Neural cell (in vitro differentiated cells): Measurements from ENCODE around the gene SSBP2. TPM values are rescaled to one million over a fixed set of nuclear protein-coding genes. Genes with fewer than 3 reads are reported as not detected.

Source experiments
- H2AFZ ChIP-seq: fragments of 200-600, 300-800 bp; sonication (generic), shearing (Covaris generic); 2 replicates; pipeline ENCODE4 v1.6.0; 2014; ENCODE audit warnings: low read depth, mild to moderate bottlenecking, antibody characterized with exemption, low read length, moderate library complexity
- H3F3A ChIP-seq: fragments of 200-600 bp; shearing (Covaris generic); 2 replicates; pipeline ENCODE4 v1.6.1; 2016; ENCODE audit warnings: mild to moderate bottlenecking, moderate library complexity, mixed read lengths, antibody characterized with exemption, low read length; ENCODE audit not compliant: insufficient read depth, poor library complexity, severe bottlenecking
- H3K27ac ChIP-seq: fragments of 200-600, 300-800 bp; sonication (generic), shearing (Covaris generic); 2 replicates; pipeline ENCODE4 v1.5.1; 2014; ENCODE audit warnings: mild to moderate bottlenecking, low read length, moderate library complexity
- H3K27me3 ChIP-seq: fragments of 300-800, 200-600 bp; sonication (generic), shearing (Covaris generic); 2 replicates; pipeline ENCODE4 v1.6.0; 2014; ENCODE audit warnings: mild to moderate bottlenecking, low read depth, low read length, moderate library complexity; ENCODE audit not compliant: insufficient read depth
- H3K36me3 ChIP-seq: fragments of 300-800, 200-600 bp; sonication (generic), shearing (Covaris generic); 2 replicates; pipeline ENCODE4 v1.5.1; 2014; ENCODE audit warnings: mild to moderate bottlenecking, antibody characterized with exemption, low read length, moderate library complexity; ENCODE audit not compliant: insufficient read depth
- H3K4me2 ChIP-seq: fragments of 300-800, 200-600 bp; sonication (generic), shearing (Covaris generic); 2 replicates; pipeline ENCODE4 v1.6.0; 2014; ENCODE audit warnings: mild to moderate bottlenecking, low read length
- H3K4me3 ChIP-seq: fragments of 300-800, 200-600 bp; sonication (generic), shearing (Covaris generic); 2 replicates; pipeline ENCODE4 v1.5.1; 2014; ENCODE audit warnings: mild to moderate bottlenecking, low read length, moderate library complexity
- H3K79me2 ChIP-seq: fragments of 200-600 bp; shearing (Covaris generic); replicated peaks from 2 replicates; pipeline ENCODE4 v1.6.0; 2014; ENCODE audit warnings: mild to moderate bottlenecking, low read length, moderate library complexity; ENCODE audit not compliant: insufficient read depth
- H3K9ac ChIP-seq: fragments of 300-800, 200-600 bp; sonication (generic), shearing (Covaris generic); 2 replicates; pipeline ENCODE4 v1.6.1; 2016; ENCODE audit warnings: mild to moderate bottlenecking, low read length, mixed read lengths
- H3K9me2 ChIP-seq: fragments of 200-600 bp; shearing (Covaris generic); 2 replicates; pipeline ENCODE4 v1.6.1; 2016; ENCODE audit warnings: mild to moderate bottlenecking, low read length, mixed read lengths; ENCODE audit not compliant: insufficient read depth
- H3K9me3 ChIP-seq: fragments of 200-600, 300-800 bp; sonication (generic), shearing (Covaris generic); 2 replicates; pipeline ENCODE4 v1.6.1; 2016; ENCODE audit warnings: mild to moderate bottlenecking, mixed run types, low read length, moderate library complexity, mixed read lengths
- H4K20me1 ChIP-seq: fragments of 200-600 bp; shearing (Covaris generic); 2 replicates; pipeline ENCODE4 v1.6.1; 2016; ENCODE audit warnings: mild to moderate bottlenecking, mixed run types; ENCODE audit not compliant: insufficient read depth
- CTCF ChIP-seq: fragments of 450-650 bp; IDR thresholded peaks from 2 replicates; pipeline ENCODE4 v1.5.1; 2014; ENCODE audit warnings: antibody characterized with exemption, mild to moderate bottlenecking, moderate library complexity; ENCODE audit not compliant: poor library complexity, severe bottlenecking
- EP300 ChIP-seq: fragments of 450-650 bp; conservative IDR thresholded peaks from 2 replicates; pipeline ENCODE4 v1.6.1; 2014; ENCODE audit warnings: antibody characterized with exemption, mild to moderate bottlenecking, moderate library complexity; ENCODE audit not compliant: poor library complexity, severe bottlenecking
- EZH2 ChIP-seq: fragments of 200-600, 300-800 bp; shearing (Covaris generic), sonication (generic); IDR thresholded peaks from 2 replicates; pipeline ENCODE4 v1.6.1; 2014; ENCODE audit warnings: antibody characterized with exemption, low read length, borderline replicate concordance, mild to moderate bottlenecking; ENCODE audit not compliant: insufficient read depth, poor library complexity, severe bottlenecking
- MXI1 ChIP-seq: fragments of 450-650 bp; conservative IDR thresholded peaks from 2 replicates; pipeline ENCODE4 v1.6.1; 2014; ENCODE audit warnings: antibody characterized with exemption, mild to moderate bottlenecking; ENCODE audit not compliant: poor library complexity, severe bottlenecking
- POLR2AphosphoS5 ChIP-seq: IDR thresholded peaks from 2 replicates; pipeline ENCODE4 v1.6.1; 2012
- RAD21 ChIP-seq: fragments of 450-650 bp; conservative IDR thresholded peaks from 2 replicates; pipeline ENCODE4 v1.6.1; 2014; ENCODE audit warnings: antibody characterized with exemption, mild to moderate bottlenecking, moderate library complexity
- REST ChIP-seq: IDR thresholded peaks from 2 replicates; pipeline ENCODE4 v1.6.1; 2012; ENCODE audit warnings: borderline replicate concordance
- SMC3 ChIP-seq: fragments of 450-650 bp; conservative IDR thresholded peaks from 2 replicates; pipeline ENCODE4 v1.6.1; 2014; ENCODE audit warnings: antibody characterized with exemption, mild to moderate bottlenecking, moderate library complexity; ENCODE audit not compliant: poor library complexity
- TAF1 ChIP-seq: IDR thresholded peaks from 2 replicates; pipeline ENCODE4 v1.6.1; 2012; ENCODE audit warnings: low read depth
- polyA plus RNA-seq: library from polyadenylated mRNA; depleted of rRNA; stranded (reverse); fragments of >200 nt; gene quantifications from 2 replicates; pipeline ENCODE4 v1.2.3, GENCODE V29; 2014

The SSBP2 gene
- polyA plus RNA-seq, 1 donor from 2014 or later: 128 TPM

- no peak overlapping the region for H3K4me2 ChIP-seq
- TF ChIP-seq POLR2AphosphoS5 (no peak), RAD21 (no peak), TAF1 (no peak), REST (no peak), EZH2 (no peak), CTCF (no peak), MXI1 (no peak), SMC3 (no peak), EP300 (no peak)
- H2AFZ ChIP-seq: no peak overlapping the region
- no peaks in the 10 kb centered on the region for H3K27me3 ChIP-seq
- no peaks in the 10 kb centered on the region for H4K20me1 ChIP-seq
- H3K27ac ChIP-seq: no peak overlapping the region
- H3K4me3 ChIP-seq: no peak overlapping the region
- H3K9me3 ChIP-seq: no peaks in the 10 kb centered on the region
- no peaks in the 10 kb centered on the region for H3F3A ChIP-seq
- H3K9ac ChIP-seq: no peak overlapping the region
- no peaks in the 10 kb centered on the region for H3K36me3 ChIP-seq
- no peaks in the 10 kb centered on the region for H3K79me2 ChIP-seq
- H3K9me2 ChIP-seq: no peaks in the 10 kb centered on the region
Observed at GRCh38 chr5:81513473-81513872, 237.4 kb downstream of the SSBP2 start.

- no peak overlapping the region for H3K4me2 ChIP-seq
- H3K9me3 ChIP-seq: no peaks in the 10 kb centered on the region
- H3K27ac ChIP-seq: peak overlapping the region; percentile 36
- no peak overlapping the region for H2AFZ ChIP-seq
- no peak overlapping the region for H3K4me3 ChIP-seq
- no peaks in the 10 kb centered on the region for H3K27me3 ChIP-seq
- no peaks in the 10 kb centered on the region for H3K79me2 ChIP-seq
- no peak overlapping the region for H3K9ac ChIP-seq
- no peaks in the 10 kb centered on the region for H3K9me2 ChIP-seq
- no peaks in the 10 kb centered on the region for H3K36me3 ChIP-seq
- H3F3A ChIP-seq: peaks cover 5% of the 10 kb centered on the region
- no peaks in the 10 kb centered on the region for H4K20me1 ChIP-seq
- TF ChIP-seq EP300: no peak
- no peak for TF ChIP-seq REST
- TF ChIP-seq SMC3: peak; percentile 87
- TF ChIP-seq CTCF: peak; percentile 91
- TF ChIP-seq MXI1: no peak
- no peak for TF ChIP-seq EZH2
- TF ChIP-seq RAD21: peak; percentile 90
Observed at GRCh38 chr5:81506900-81507588, 243.9 kb downstream of the SSBP2 start.
